GM12873 (cell line): Measurements from ENCODE around the gene GPR146.

Source experiments
- CTCF ChIP-seq: IDR thresholded peaks from 2 replicates; pipeline ENCODE4 v1.5.1; 2012; ENCODE audit warnings: low read depth, mild to moderate bottlenecking, moderate library complexity, low read length, control low read depth; ENCODE audit not compliant: insufficient read depth; ENCODE audit errors: missing control alignments

Gene GPR146

GRCh38 chr7:1093916-1094508 lies 49.7 kb downstream of the GPR146 start:
- TF ChIP-seq CTCF: no peak

- TF ChIP-seq CTCF: no peak
Observed at GRCh38 chr7:1094870-1095269, 50.5 kb downstream of the GPR146 start.

GRCh38 chr7:1095621-1096155 lies 51.3 kb downstream of the GPR146 start:
- TF ChIP-seq CTCF: no peak

- TF ChIP-seq CTCF: no peak
Observed at GRCh38 chr7:1096156-1097119, 52.1 kb downstream of the GPR146 start.

GRCh38 chr7:1097120-1097504 lies 52.8 kb downstream of the GPR146 start:
- TF ChIP-seq CTCF: no peak

GRCh38 chr7:1098243-1099153 lies 54.2 kb downstream of the GPR146 start:
- TF ChIP-seq CTCF: no peak
